B cell (primary cell): ENCODE results near the gene CCDC117. TPM values are rescaled to one million over a fixed set of nuclear protein-coding genes. Genes with fewer than 3 reads are reported as not detected.
"Not testable (repeated sequence)": the region's sequence is repeated elsewhere in the genome, so short reads cannot be mapped to it uniquely, and the experiment has no call there.

Source experiments
- ATAC-seq: fragments of 200-7000 bp; cut with Tn5 transposase; one replicate; pipeline ENCODE4 v1.10.0; 2021; ENCODE audit warnings: low read depth, mild to moderate bottlenecking, moderate number of reproducible peaks, moderate library complexity
- CTCF ChIA-PET: fragments of 350-600 bp; sonication (Branson Sonifier 250); formaldehyde crosslinking; loops from one replicate; lab custom pipeline; 2021; ENCODE audit warnings: antibody characterized with exemption, inconsistent platforms; lab: Charles Lee
- POLR2A ChIA-PET: fragments of 350-600 bp; sonication (Branson Sonifier 250); formaldehyde crosslinking; loops from one replicate; lab custom pipeline; 2021; ENCODE audit warnings: antibody characterized with exemption; lab: Charles Lee
- DNase-seq: peaks from one replicate; pipeline ENCODE4 v3.0.0; 2013
- H2AFZ ChIP-seq: 2 replicates; pipeline ENCODE4 v1.6.1; 2012; ENCODE audit warnings: mild to moderate bottlenecking, low read depth, low read length; ENCODE audit not compliant: insufficient read depth, poor library complexity, severe bottlenecking
- H3K27ac ChIP-seq, 2 donors: 1 replicate in 1 of 2; 2 replicates in 1 of 2; pipeline ENCODE4 v1.5.1; 2012 to 2013; ENCODE audit warnings: low read length in 2 of 2, mild to moderate bottlenecking in 2 of 2, moderate library complexity in 1 of 2
- H3K27me3 ChIP-seq, 4 experiments: fragments of 200-600 bp in 1 of 4; sonication (generic) in 1 of 4; replicated peaks in 1 of 4; 1 replicate in 2 of 4; 2 replicates in 2 of 4; pipeline versions ENCODE4 v1.6.1 to v1.7.0; 2013 to 2016; ENCODE audit warnings: low read length in 3 of 4, mild to moderate bottlenecking in 2 of 4, mixed read lengths in 1 of 4, moderate library complexity in 1 of 4; ENCODE audit not compliant: insufficient read depth in 4 of 4, control insufficient read depth in 3 of 4; ENCODE audit errors: control extremely low read depth in 1 of 4
- H3K36me3 ChIP-seq, 2 experiments: replicated peaks in 1 of 2; 1 replicate in 1 of 2; 2 replicates in 1 of 2; pipeline versions ENCODE4 v1.6.1 to v1.7.1; 2013; ENCODE audit warnings: low read length in 1 of 2; ENCODE audit not compliant: insufficient read depth in 2 of 2, control insufficient read depth in 1 of 2; ENCODE audit errors: control extremely low read depth in 1 of 2, extremely low read depth in 1 of 2
- H3K4me1 ChIP-seq, 2 donors: fragments of 200-600 bp in 1 of 2; sonication (generic) in 1 of 2; 1 replicate in 1 of 2; 2 replicates in 1 of 2; pipeline versions ENCODE4 v1.5.1 to v1.6.1; 2013 to 2017; ENCODE audit warnings: low read length in 2 of 2; ENCODE audit not compliant: control insufficient read depth in 2 of 2, insufficient read depth in 2 of 2
- H3K4me2 ChIP-seq: replicated peaks from 2 replicates; pipeline ENCODE3; 2012; ENCODE audit warnings: mild to moderate bottlenecking, low read depth, low read length; ENCODE audit not compliant: poor library complexity, severe bottlenecking
- H3K4me3 ChIP-seq, 5 experiments: fragments of 200-600 bp in 1 of 5; sonication (generic) in 1 of 5; 1 replicate in 3 of 5; 2 replicates in 2 of 5; pipeline versions ENCODE4 v1.5.1 to v1.7.0; 2011 to 2016; ENCODE audit warnings: low read length in 4 of 5, mild to moderate bottlenecking in 4 of 5, low read depth in 2 of 5, control low read depth in 1 of 5, moderate library complexity in 1 of 5; ENCODE audit not compliant: insufficient read depth in 1 of 5; ENCODE audit errors: control extremely low read depth in 1 of 5, extremely low read depth in 1 of 5
- H3K79me2 ChIP-seq: fragments of 200-600 bp; sonication (generic); one replicate; pipeline ENCODE4 v1.6.0; 2016; ENCODE audit warnings: low read length; ENCODE audit not compliant: control insufficient read depth, insufficient read depth
- H3K9ac ChIP-seq: fragments of 200-600 bp; sonication (generic); 2 replicates; pipeline ENCODE4 v1.6.1; 2017; ENCODE audit warnings: mild to moderate bottlenecking, low read length, moderate library complexity
- H3K9me3 ChIP-seq, 3 donors: one replicate each; pipeline versions ENCODE4 v1.6.1 to v1.7.1; 2013; ENCODE audit warnings: low read length in 2 of 3; ENCODE audit not compliant: control insufficient read depth in 2 of 3, insufficient read depth in 1 of 3; ENCODE audit errors: control extremely low read depth in 1 of 3
- H4K20me1 ChIP-seq: 2 replicates; pipeline ENCODE4 v1.6.0; 2012; ENCODE audit warnings: mild to moderate bottlenecking, low read length; ENCODE audit not compliant: insufficient read depth, control insufficient read depth, poor library complexity, severe bottlenecking
- H3K27ac Mint-ChIP-seq: one replicate; pipeline ENCODE4 v1.8.0; 2021; ENCODE audit warnings: mixed read lengths
- H3K27me3 Mint-ChIP-seq: one replicate; pipeline ENCODE4 v1.8.0; 2021; ENCODE audit warnings: mixed read lengths
- H3K4me1 Mint-ChIP-seq: one replicate; pipeline ENCODE4 v1.8.0; 2021; ENCODE audit warnings: mixed read lengths
- H3K4me3 Mint-ChIP-seq: one replicate; pipeline ENCODE4 v1.8.0; 2021; ENCODE audit warnings: mixed read lengths
- H3K9me3 Mint-ChIP-seq: one replicate; pipeline ENCODE4 v1.8.0; 2022; ENCODE audit warnings: mixed read lengths; ENCODE audit not compliant: insufficient read depth
- EZH2 ChIP-seq: IDR thresholded peaks from 2 replicates; pipeline ENCODE4 v1.6.1; 2012; ENCODE audit warnings: borderline replicate concordance, low read depth, mild to moderate bottlenecking, moderate library complexity, low read length; ENCODE audit not compliant: insufficient read depth, poor library complexity, severe bottlenecking
- WGBS: methylation state at CpG from one replicate; pipeline ENCODE4 v1.1.5; 2013; ENCODE audit warnings: missing lambda C conversion rate; ENCODE audit not compliant: insufficient coverage; 5-methylcytosine and 5-hydroxymethylcytosine counted together
- intact Hi-C: fragments of 100-400 bp; cut with micrococcal nuclease; formaldehyde crosslinking; loops from one replicate; pipeline ENCODE4 v1.10.0; 2022
- polyA plus RNA-seq: library from polyadenylated mRNA; depleted of rRNA; stranded (reverse); fragments of >200 nt; gene quantifications from 2 replicates; pipeline ENCODE4 v1.2.3, GENCODE V29; 2012
- total RNA-seq, 2 donors: library from RNA; stranded (reverse); fragments of 120-200 nt in 1 of 2; gene quantifications; 1 replicate in 1 of 2; 2 replicates in 1 of 2; pipeline versions ENCODE4 v1.2.3 to v1.2.4, GENCODE V29; 2013 to 2022
- TF ChIP-seq, protein P1 (sequence below): fragments of 200-600 bp; IDR thresholded peaks from one replicate; pipeline ENCODE4 v1.8.0; 2022; ENCODE audit warnings: antibody characterized with exemption, mild to moderate bottlenecking

The CCDC117 gene
- total and polyA plus RNA-seq, 2 donors (not counting 1 experiment from before 2014, with no cell fraction given): 7.7 to 25.6 TPM

GRCh38 chr22:28736301-28737155 is 36.0 kb upstream of the CCDC117 start:
- Histone ChIP-seq H4K20me1 (no peaks in the 10 kb centered on the region), H3K79me2 (peaks cover 53% of the 10 kb centered on the region), H2AFZ (no peak overlapping the region), H3K4me2 (no peak overlapping the region), H3K4me1 (peaks cover 4 to 6% of the 10 kb centered on the region in 2 donors), H3K9ac (no peak overlapping the region), H3K27ac (no peak overlapping the region), H3K27me3 (no peaks in the 10 kb centered on the region), H3K36me3 (peaks cover 4 to 6% of the 10 kb centered on the region in 2 experiments), H3K4me3 (no peak overlapping the region), H3K9me3 (no peaks in the 10 kb centered on the region)
- Mint-ChIP-seq H3K27me3 (no peaks in the 10 kb centered on the region), H3K9me3 (no peaks in the 10 kb centered on the region), H3K4me1 (peaks cover 9% of the 10 kb centered on the region), H3K4me3 (no peak overlapping the region), H3K27ac (no peak overlapping the region)
- 87% methylated on average over 3 of the region's 7 CpGs for WGBS
- no peak for ATAC-seq
- DNase-seq: no peak
- TF ChIP-seq EZH2: no peak
- TF ChIP-seq, protein P1, sequence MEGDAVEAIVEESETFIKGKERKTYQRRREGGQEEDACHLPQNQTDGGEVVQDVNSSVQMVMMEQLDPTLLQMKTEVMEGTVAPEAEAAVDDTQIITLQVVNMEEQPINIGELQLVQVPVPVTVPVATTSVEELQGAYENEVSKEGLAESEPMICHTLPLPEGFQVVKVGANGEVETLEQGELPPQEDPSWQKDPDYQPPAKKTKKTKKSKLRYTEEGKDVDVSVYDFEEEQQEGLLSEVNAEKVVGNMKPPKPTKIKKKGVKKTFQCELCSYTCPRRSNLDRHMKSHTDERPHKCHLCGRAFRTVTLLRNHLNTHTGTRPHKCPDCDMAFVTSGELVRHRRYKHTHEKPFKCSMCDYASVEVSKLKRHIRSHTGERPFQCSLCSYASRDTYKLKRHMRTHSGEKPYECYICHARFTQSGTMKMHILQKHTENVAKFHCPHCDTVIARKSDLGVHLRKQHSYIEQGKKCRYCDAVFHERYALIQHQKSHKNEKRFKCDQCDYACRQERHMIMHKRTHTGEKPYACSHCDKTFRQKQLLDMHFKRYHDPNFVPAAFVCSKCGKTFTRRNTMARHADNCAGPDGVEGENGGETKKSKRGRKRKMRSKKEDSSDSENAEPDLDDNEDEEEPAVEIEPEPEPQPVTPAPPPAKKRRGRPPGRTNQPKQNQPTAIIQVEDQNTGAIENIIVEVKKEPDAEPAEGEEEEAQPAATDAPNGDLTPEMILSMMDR: no peak
- intact Hi-C loops: no loop called here
- CTCF ChIA-PET: no interaction called here
- POLR2A ChIA-PET: no interaction called here

DNA sequence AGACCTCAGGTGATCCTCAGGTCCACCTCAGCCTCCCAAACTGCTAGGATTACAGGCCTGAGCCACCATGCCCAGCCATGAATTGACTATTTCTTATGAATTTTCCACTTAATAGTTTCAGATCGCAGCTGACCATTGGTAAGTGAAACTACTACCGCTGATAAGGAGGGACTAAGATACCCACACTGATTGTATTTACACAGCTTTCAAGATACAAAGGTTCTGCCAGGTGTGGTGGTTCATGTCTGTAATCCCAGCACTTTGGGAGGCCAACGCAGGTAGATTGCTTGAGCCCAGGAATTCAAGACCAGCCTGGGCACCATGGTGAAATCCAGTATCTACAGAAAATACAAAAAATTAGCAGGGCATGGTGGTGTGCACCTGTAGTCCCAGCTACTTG is 34.8 kb upstream of the CCDC117 start:
- H3K27me3 Mint-ChIP-seq: no peaks in the 10 kb centered on the region
- peaks cover 58% of the 10 kb centered on the region for H3K79me2 ChIP-seq
- no peak overlapping the region for H3K27ac ChIP-seq
- peaks cover 17% of the 10 kb centered on the region for H3K4me1 Mint-ChIP-seq
- no peak overlapping the region for H3K9ac ChIP-seq
- no peak for ATAC-seq
- H3K4me3 ChIP-seq: no peak overlapping the region
- H4K20me1 ChIP-seq: no peaks in the 10 kb centered on the region
- no peaks in the 10 kb centered on the region for H3K27me3 ChIP-seq
- WGBS: 90% methylated on average over 2 of the region's 3 CpGs
- no peaks in the 10 kb centered on the region for H3K9me3 ChIP-seq
- H3K4me1 ChIP-seq: peaks cover 6 to 10% of the 10 kb centered on the region in 2 donors
- peaks cover 4 to 6% of the 10 kb centered on the region in 2 experiments for H3K36me3 ChIP-seq
- no peak overlapping the region for H3K27ac Mint-ChIP-seq
- POLR2A ChIA-PET: no interaction called here
- CTCF ChIA-PET: no interaction called here
- H2AFZ ChIP-seq: no peak overlapping the region
- no peak overlapping the region for H3K4me3 Mint-ChIP-seq
- no peak for TF ChIP-seq EZH2
- TF ChIP-seq, protein P1: no peak
- no peak overlapping the region for H3K4me2 ChIP-seq
- intact Hi-C loops: no loop called here
- no peak for DNase-seq
- H3K9me3 Mint-ChIP-seq: no peaks in the 10 kb centered on the region

GRCh38 chr22:28738876-28739275 is 33.6 kb upstream of the CCDC117 start:
- peaks cover 26% of the 10 kb centered on the region for H3K4me1 Mint-ChIP-seq
- H3K27ac ChIP-seq, POLR2A ChIA-PET, DNase-seq, H3K9ac ChIP-seq, H3K36me3 ChIP-seq, H3K27me3 ChIP-seq, H3K9me3 Mint-ChIP-seq, H3K9me3 ChIP-seq, H2AFZ ChIP-seq, H3K27me3 Mint-ChIP-seq, CTCF ChIA-PET, H3K4me3 ChIP-seq, intact Hi-C loops, H4K20me1 ChIP-seq, H3K4me3 Mint-ChIP-seq, H3K27ac Mint-ChIP-seq, ATAC-seq, H3K4me2 ChIP-seq: not testable (repeated sequence)
- Histone ChIP-seq H3K79me2 (peaks cover 58% of the 10 kb centered on the region), H3K4me1 (peaks cover 10 to 18% of the 10 kb centered on the region in 2 donors)
- WGBS: 98% methylated on average over 8 of the region's 8 CpGs
